Effector CD8-positive, alpha-beta T cell (primary cell): ENCODE data around the gene XAF1.
"Not testable (repeated sequence)": the region's sequence is repeated elsewhere in the genome, so short reads cannot be mapped to it uniquely, and the experiment has no call there.

Experiments
- DNase-seq: peaks from one replicate; lab custom pipeline; 2025; lab: John Stamatoyannopoulos, UW

The XAF1 gene

DNA sequence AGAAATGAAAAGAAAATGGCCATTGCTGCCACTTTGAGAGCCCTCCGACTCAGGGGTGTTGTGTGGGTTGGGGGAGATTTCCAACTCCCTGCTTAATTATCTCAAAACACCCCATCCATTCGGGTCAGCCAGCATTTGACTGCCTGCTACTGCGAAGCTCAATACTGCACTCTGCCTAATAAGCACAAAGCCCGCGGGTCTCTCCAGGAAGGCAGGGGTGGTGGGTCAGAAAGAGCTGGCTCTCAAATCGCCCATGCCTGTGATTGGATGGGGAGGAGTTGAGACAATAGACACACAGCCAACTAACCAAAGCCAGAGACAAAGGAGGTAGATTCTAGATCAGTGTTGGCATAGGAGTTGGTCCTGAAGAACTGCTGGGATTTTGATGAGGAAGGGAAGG is 2.3 kb upstream of the XAF1 start:
- DNase-seq: no peak

DNA sequence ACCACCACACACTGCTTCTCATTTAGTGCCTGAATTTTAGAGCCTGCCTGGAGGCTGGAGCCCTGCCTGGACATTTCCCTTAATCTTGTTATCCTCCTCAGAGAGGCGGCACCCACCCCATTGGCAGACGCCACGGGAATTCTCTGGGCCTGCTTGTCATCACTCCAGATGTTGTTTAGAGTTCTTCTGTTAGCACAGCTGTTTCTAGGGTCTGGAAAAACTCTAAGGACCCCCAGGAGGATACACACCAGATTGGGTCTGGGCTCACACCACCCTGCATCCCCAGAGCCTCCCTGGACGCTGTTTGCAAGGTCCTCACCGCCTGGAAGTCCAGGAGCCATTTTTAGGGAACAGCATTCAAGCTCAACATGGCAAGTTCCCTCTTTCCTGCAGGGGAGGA is 565 bp upstream of the XAF1 start:
- DNase-seq: no peak

DNA sequence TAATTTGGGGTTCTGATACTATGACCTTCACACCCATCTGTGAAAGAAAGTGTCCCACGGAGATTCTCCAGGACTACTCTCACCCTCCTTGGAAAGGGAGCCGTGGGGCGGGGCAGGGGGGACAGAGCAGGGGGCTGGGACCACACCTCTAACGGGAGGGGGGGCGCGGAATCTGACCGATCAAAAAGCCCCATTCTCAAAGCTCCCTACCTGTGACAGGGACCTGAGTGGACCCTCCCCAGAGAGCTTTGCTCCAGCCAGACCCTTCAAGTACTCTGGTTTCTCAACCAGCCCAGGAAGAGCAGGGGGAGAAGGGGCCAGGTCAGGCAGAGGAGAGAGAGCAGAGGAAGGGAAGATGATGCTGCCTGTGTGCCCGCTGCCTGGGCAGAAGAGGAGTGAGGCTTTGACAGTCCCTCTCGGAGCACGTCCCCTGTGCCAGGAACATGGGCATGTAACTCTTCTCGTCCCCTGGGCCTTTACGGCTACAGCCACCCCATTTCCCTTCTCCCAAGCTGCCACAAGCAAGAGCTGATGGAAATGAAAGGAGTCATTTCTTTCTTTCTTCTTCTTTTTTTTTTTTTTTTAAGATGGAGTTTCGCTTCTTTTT is 682 bp downstream of the XAF1 start:
- DNase-seq: no peak

DNA sequence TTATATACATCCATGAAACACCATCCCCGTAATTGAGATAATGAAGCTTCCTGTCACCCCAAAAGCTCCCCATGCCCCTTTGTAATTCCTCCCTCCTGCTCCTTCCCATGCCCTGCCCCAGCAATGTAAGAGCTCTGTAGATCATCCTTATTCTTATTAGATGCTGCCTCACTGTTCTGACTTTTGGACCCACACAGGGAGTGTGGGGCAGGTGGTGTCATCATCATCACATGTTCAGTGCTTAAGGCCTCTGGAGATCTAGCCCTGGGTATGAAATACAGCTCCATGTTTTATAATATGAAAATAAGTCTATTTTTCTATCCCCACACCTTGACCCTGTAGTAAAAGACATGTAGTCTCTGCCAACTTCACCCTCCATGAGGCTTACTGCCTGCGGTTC is 1.9 kb downstream of the XAF1 start:
- DNase-seq: no peak

DNA sequence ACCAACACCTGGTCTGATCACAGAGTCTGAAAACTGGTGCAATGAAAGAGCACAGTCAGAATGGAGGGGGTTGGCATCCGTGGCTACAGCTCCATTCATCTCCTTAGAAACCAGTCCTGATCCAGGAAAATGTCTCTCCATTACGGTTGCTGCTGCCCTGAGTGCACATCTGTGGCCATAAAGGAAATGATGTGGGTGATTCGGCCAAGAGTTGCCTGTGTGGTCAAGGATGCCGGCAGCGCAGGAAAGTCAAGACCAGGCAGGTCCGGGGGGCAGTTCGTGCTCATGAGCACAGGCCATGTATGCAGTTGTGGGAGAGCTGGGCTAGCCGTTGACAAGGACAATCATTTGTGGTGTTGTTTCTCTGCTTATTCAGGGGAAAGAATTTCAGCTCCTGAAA is 5.9 kb downstream of the XAF1 start:
- no peak for DNase-seq

DNA sequence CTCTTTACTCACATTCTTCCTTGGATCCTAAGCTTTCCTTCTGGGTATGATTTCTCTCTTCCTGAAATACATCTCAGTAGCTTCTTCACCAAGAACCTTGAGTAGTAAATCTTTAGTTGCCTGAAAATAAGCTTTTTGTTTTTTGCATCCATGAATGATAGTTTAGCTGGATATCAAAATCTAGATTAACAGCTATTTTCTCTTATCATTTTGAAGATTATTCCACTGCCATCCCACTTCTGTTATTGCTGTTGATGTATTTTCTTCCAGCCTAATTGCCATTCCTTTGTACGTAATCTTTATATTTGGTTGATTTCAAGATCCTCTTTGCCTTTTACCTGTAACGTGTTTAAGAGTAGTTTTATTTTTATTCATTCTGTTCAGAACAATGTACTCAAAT is 12.6 kb downstream of the XAF1 start:
- DNase-seq: no peak

DNA sequence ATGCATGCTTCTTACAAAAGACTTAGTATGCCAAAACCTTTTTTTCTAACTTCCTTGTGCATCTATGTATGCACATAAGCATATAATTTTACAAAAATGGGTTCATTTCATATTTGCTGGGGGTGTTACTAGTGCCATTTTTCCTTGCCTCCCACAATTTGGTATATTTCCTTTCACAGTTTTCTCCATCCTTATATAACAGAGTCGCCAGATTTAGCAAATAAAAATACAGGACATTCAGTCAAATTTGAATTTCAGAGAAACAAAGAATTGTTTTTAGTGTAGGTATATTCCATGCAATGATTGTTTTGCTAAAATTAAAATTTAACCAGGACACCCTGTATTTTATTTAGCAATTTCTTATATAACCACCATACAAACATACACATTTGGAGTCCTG is 16.2 kb downstream of the XAF1 start:
- no peak for DNase-seq

DNA sequence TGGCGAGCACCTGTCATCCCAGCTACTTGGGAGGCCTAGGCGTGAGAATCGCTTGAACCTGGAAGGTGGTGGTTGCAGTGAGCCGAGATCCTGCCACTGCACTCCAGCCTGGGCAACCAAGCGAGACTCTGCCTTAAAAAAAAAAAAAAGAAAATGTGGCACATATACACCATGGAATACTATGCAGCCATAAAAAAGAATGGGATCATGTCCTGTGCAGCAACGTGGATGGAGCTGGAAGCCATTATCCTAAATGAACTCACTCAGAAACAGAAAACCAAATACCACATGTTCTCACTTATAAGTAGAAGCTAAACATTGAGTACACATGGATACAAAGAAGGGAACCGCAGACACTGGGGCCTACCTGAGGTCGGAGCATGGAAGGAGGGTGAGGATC is 19.1 kb downstream of the XAF1 start:
- DNase-seq: not testable (repeated sequence)

DNA sequence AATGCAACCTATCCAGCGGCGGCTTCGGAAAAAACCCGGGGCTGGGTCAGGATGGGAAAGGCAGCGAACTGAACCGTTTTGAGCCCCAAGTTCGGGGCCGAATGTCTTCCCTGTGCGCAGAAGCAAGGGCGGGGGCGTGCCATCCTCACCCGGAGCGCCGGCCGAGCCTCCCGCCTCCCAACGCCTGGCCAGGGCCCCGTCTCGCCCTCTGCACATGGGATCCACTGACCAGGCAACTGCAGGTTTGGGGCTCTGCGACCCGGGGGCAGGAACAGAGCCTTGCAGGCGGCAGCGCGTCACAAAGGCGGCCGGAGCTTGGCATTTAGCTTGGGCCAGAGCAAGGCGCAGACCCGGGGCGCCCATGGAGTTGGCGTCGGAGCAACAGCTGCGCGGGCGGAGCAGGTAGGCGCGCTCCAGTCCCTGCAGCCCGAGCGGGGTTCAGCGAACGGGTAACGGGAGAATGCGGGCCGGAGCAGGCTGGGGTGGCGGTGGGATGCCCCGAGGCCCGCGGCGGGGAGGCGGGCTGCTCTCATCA is 20.1 kb downstream of the XAF1 start, which contains the start of gene FBXO39:
TSS of gene FBXO39 (plus strand) at position 345 of the 535 bp plus-strand sequence. CDS start 3,654 bp downstream, outside the sequence.
- no peak for DNase-seq

DNA sequence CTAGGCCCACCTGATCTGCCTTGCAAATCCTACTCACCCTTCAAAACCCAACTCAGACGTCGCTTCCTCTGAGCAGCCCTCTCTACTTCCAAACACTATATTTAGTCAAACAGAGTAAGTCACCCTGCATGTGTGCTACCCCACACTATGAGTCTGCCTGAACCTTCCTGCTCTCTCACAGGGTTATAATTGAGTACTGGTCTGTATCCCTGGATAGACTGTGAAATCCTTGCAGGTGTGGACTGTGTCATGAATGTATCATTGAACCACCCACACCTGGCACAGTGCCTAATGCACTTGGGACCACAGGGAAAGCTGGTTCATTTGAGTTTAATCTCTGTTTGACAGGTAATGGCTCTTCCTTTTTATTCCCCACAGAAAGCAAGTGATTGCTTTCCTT is 23.6 kb downstream of the XAF1 start:
- DNase-seq: no peak

DNA sequence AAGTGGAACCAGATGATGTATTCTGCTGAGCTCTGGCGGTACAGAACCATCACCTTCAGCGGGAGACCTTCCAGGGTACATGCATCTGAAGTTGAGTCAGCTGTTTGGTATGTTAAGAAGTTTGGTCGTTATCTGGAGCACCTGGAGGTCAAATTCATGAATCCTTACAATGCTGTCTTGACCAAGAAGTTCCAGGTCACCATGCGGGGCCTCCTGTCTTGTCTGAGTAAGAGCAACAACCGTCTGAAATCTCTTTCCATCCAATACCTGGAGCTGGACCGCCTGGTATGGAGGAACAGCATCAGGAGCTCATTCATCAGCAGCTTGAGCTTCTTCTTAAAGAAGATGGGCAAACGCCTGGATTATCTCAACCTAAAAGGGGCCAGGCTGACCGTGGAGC is 24.2 kb downstream of the XAF1 start:
- no peak for DNase-seq

DNA sequence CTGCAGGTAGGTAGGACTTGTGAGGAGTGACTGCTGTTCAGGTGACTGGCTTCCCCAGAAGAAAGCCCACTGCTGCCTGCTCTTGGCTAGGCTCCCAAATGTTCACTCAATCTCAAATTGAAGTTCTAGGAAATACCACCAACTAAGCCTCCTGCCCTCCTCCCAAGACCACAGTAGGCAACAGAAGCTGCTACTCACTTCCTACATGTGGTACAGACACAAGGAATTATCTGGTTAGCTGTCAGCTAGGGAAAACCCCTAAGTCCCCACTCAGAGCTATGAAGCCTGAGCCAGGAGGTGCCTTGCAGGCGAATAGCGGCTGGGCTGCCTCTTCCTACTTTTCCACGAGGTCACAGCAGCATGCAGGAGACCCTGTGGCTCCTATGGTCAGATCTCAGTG is 25.0 kb downstream of the XAF1 start:
- DNase-seq: no peak

DNA sequence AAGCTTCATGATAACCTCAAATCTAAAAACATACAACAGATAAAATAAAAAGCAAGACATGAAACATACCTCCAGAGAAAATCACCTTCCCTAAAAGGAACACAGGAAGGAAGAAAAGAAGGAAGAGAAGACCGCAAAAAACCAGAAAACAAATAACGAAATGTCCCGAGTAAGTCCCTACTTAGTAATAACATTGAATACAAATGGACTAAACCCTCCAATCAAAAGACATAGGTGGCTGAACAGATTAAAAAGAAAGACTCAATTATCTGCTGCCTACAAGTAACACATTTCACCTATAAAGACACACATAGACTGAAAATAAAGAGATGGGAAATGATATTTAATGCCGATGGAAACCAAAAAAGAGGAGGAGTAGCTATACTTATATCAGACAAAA is 26.4 kb downstream of the XAF1 start:
- DNase-seq: no peak

DNA sequence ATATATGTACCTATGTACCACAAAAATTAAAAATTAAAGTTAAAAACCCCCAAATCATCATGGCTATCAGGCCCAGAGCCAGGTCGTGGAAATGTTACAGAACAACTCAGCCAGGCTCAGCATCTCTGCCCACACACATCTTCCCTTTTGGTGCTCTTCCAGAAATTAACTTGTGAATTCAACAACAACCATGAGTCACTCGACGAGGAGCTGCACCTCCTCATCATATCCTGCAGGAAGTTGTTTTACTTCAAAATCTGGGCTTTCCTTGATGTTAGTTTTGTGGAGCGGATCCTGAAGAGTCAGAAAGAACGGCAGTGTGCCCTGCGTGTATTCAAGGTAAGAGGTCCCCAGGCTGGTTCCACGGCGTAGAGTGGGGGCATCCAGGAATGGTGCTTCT is 30.8 kb downstream of the XAF1 start:
- no peak for DNase-seq

DNA sequence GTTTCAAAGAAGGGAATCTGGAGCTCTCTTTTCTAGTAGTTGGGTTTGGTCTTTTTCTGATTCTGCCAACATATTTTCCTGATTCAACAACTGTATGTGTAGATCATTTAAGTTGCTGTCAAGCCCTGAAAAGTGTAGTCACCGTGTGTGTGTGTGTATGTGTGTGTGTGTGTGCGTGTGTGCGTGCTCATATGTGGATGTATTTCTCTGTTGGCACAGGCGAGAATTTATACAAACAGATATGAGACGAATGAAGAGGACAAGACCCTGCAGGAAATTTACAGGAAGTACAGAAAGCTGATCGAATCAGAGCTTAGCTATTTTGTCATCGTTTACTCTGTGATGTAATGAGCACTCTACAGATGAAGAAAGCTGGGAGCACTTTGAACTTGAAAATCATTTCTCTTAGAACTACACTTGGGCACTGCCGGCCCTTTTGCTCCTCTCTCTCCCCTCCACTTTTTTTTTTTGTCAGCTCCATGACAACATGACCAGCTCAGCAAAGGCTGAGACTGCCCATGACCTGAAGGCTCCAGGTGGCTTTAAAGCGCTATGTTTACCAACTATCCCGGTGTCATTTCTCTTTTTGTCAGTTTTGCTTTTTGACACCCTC is 31.3 kb downstream of the XAF1 start:
- DNase-seq: no peak

DNA sequence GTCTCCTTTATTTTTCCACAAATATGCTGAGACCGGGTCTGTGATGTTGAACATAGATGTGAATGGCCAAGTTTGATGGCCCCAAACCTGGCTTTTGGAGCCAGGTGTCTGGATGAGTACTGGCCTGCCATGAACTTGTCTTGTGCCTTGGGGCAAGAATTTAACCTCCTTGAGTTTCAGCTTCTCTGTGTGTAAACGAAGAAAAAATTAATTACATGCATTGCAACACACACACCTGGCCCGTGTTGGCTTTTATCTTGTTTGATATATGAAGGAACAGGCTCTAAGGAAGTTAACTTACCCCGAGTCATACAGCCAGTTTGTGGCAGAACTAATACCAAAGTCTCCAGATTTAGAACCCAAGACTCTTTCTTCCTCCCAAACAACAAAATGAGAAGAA is 33.3 kb downstream of the XAF1 start:
- no peak for DNase-seq

DNA sequence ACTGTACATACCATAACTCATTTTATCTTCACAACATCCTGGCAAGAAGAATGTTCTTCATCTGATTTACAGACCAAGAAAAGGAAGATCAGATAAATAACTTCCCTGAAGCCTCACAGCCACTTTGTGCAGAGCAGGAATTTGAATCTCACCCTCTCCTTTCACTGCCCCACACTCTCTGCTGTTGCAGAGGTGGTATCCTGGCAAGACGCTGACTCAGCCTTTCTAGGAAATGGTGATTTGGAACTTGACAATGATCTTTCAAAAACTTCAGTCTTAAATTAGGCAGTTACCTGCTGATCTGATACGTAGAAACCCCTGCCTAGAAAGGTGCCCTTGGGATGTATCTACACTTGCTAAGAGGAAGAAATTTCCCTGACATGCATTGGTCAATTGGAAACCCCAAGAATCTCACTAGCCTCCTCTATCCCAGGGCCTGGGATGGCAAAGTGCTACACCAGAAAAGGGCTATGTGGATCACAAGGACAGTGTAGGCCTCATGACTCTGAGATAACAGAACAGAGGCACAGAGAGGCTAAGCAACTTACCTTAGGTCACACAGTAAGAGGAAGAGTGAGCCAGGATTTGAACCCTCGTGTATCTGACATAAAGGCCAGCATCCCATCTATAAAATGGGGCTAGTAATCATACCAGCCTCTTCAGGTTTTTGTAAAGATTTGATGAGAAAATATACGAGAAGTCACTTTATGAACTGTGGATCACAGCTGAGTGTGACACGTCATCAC is 38.1 kb downstream of the XAF1 start:
- no peak for DNase-seq

DNA sequence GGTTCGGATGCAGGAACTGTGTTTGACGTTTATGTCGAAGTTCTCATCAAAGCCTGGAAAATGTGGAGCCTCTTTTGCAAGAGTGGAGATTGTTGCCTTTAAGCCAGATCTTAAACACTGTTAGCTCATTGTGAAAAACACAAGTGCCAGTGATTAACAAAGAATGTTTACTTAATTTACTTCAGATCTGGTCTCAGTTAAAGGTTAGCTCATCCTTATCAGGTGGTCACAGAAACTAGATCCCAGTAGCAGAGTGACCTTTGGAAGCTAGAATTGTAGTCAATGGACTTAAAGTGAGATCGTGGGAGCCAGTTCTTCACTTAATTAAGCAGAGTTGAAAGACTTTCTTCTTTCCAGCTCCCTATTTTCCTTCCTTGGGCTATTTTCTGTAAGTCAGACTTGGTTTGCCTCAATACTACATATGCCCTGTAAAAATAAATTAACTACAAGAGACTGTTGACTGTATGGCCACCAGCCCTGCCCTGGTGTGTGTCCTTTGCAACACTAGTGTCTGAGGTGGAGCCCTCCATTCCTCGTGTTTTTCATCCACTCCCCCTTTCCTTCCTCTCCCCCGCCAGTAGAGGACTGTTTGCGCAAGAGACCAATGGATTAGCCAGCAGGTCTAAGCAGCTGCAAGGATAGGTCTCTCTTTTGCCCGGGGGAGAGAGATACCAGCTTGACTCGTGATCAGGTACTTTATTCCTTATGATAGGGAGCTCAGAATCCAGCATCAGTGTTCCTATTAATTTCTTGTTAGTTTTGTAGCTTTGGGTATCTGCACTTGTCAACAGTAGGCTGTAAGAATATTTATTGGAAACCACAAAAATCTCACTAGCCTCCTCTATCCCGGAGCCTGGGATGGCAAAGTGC is 40.4 kb downstream of the XAF1 start:
- DNase-seq: no peak

DNA sequence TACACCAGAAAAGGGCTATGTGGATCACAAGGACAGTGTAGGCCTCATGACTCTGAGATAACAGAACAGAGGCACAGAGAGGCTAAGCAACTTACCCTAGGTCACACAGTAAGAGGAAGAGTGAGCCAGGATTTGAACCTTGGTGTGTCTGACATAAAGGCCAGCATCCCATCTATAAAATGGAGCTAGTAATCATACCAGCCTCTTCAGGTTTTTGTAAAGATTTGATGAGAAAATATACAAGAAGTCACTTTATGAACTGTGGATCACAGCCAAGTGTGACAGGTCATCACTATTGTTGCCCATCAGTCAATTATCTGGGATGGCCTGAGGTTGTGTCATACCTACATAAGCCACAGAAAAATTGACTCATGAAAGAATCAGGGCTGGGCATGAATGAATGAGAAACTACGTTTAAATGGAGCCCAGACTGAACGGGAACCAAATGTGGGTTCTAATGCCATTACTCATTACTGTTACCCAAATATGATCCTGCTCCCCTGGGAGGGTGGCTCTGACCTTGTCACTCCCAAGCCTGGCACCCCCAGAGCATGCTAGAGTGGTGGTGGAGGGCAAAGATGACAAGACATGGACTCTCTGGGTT is 41.1 kb downstream of the XAF1 start:
- DNase-seq: no peak

DNA sequence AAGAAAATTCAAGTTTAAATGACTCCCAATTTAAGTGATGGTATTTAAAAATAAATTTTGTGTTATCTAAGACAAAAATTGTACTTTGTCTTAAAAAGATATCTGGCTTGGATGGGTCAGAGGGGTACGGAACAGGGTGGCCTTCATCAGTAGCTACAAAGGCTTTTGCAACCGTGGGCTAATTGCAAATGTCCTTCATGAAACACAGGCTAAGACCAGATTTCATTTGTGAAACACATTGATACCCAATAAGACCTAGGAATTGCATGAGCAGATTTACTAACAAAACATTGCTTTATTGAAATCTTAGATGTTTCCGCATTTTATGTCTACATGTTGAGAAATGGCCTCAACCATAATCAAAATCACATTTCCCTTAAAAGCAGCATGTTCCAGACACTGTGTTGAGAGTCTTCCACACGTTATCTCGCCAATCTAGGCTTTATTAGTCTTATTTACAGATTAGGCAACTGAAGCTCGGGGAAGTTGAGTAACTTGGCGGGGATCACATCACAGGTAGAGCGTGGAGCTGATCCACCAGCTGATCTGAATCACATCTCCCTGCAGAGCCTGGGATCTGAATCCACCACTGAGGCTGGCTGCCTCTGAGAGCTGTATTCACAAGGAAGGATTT is 42.0 kb downstream of the XAF1 start:
- no peak for DNase-seq

DNA sequence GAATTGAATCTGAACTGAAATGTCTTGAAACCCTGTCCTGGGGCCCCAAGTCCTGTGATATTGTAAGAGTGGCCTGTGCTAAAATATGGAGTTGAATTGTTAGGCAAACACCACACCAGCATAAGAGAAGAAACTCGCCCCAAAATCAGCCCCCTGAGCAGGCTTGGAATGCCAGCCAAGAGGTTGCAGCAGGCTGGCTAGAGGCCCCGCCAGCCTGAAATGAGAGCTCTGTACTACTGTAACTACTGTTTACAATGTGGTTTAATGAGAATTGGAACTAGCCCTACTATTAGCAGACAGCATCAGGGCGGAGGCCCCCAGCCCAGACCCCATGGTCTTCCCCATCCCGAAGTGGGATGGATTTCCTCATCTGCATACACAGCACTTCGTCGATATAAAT is 43.9 kb downstream of the XAF1 start:
- DNase-seq: no peak
